KOPT-K1 (cell line): Measurements from ENCODE around the gene RFNG.

Experiments used
- H3K27ac ChIP-seq: fragments of 200-600 bp; sonication (generic); 2 replicates; pipeline ENCODE4 v1.5.1; 2016; ENCODE audit warnings: antibody characterized with exemption, mild to moderate bottlenecking, low read depth, low read length; ENCODE audit not compliant: poor library complexity, severe bottlenecking
- H3K36me3 ChIP-seq: fragments of 200-600 bp; sonication (generic); 2 replicates; pipeline ENCODE4 v1.5.1; 2017; ENCODE audit warnings: antibody characterized with exemption, mild to moderate bottlenecking, low read length, moderate library complexity; ENCODE audit not compliant: insufficient read depth
- H3K9me3 ChIP-seq: fragments of 200-600 bp; sonication (generic); 2 replicates; pipeline ENCODE4 v1.5.1; 2017; ENCODE audit warnings: antibody characterized with exemption, low read length, mild to moderate bottlenecking; ENCODE audit not compliant: insufficient read depth, poor library complexity, severe bottlenecking

Gene RFNG

DNA sequence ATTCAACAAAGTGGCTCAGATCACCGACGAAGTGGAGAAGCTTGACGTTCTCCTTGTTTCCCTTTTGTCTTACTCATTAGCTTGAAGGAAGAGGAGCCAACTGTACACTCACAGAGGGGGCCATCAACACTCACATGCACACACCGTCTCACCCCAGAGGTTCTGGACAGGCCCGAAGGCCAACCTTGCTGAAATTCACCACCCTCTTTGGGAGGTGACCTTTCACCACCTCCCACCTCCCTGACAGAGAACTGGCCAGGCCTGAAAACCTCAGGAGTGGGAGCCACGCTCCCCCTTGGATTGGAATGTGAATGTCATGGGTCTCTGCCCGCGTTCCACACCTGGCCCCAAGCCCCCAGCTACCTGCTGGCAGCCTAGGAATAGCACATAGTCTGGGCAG is 16.1 kb downstream of the RFNG start:
- no peak overlapping the region for H3K27ac ChIP-seq
- H3K9me3 ChIP-seq, result no peaks in the 10 kb centered on the region
- H3K36me3 ChIP-seq, result no peaks in the 10 kb centered on the region; the same call in 1 of the 2 replicates

DNA sequence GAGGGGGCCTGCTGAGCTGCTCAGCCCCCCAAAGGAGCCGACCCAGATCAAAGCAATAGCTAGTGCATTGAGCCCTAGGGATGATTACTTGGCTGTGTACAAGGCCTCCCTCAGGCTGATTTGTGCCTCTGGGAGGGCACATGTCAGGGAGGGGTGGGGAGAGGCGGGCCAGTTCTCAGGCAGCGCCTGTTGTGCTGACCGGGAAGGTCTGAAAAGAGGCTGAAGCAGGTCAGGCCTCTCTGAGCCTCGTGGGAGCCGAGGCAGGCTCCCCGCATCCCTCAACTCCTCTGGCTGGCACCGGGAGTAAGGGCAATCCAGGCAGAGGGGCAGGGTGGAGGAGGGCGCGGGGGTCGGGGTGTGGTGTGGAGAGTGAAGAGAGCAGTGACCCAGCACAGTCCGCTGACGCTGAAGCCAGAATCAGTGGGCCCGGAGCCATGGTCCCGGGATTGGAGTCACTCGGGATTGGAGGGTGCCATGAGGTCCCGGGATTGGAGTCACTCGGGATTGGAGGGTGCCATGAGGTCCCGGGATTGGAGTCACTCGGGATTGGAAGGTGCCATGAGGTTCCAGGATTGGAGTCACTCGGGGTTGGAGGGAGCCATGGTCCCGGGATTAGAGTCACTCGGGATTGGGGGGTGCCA is 17.1 kb downstream of the RFNG start:
- H3K9me3 ChIP-seq, result no peaks in the 10 kb centered on the region
- no peak overlapping the region for H3K27ac ChIP-seq
- H3K36me3 ChIP-seq, result peaks cover 8% of the 10 kb centered on the region; the same call in 1 of the 2 replicates

DNA sequence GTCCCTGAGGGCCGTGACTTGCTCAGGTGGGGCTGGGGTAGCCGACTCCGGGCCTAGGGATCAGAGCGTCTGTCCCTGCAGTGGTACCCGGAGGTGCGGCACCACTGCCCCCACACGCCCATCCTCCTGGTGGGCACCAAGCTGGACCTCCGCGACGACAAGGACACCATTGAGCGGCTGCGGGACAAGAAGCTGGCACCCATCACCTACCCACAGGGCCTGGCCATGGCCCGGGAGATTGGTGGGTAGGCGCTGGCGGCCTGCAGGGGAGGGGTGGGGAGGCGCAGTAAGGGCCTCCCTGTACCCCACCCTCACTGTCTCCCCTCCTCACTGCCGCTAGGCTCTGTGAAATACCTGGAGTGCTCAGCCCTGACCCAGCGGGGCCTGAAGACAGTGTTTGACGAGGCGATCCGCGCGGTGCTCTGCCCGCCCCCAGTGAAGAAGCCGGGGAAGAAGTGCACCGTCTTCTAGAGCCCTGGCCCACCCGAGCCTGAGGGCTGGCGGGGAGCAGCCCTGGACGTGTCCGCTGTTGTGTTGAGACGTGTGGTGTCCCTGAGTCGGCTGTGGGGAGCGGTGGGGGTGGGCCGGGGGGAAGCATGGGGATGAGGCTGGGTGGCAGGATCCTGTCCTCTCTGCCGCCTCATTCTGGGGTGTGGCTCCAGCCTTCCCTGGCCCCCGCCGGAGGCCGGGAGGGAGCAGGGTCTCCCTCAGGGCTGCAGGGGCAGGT is 18.1 kb downstream of the RFNG start:
- Histone ChIP-seq H3K27ac (no peak overlapping the region), H3K36me3 (peaks cover 17% of the 10 kb centered on the region; the same call in 1 of the 2 replicates), H3K9me3 (no peaks in the 10 kb centered on the region)

DNA sequence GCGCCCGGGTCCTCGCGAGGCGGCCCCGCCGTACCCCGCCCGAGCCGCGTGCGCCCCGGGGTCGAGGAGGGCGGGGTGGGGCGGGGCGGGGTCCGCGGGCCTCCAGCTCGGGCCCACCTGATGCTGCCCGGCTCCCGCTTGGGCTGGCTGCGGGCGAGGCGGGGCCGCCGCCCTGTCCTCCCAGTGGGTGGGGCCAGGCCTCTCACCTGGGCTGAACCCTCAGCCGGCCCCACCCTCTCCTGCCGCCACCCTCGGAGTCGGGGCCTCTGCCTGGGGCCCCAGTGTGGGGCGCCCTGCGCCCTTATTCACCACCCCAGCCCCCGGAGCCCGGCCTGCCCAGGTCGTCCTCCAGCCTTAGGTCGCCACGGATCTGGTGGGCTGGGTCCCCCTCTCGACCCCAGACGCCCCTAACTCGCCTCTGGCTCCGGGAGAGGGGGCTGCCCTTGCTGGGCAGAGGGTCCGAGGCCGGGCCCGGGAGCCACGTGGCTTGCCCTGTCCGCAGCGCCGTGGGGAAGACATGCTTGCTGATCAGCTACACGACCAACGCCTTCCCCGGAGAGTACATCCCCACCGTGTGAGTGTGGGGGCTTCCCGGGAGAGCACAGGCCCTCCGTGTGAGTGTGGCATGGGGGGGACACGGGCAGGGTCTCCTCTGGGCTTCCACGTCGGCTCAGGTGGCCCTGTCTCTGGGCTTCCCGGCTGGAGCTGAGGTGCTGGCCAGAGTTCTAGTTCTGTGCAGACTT is 19.6 kb downstream of the RFNG start:
- Histone ChIP-seq H3K36me3 (peaks cover 31% of the 10 kb centered on the region; the same call in 1 of the 2 replicates), H3K27ac (no peak overlapping the region), H3K9me3 (no peaks in the 10 kb centered on the region)

DNA sequence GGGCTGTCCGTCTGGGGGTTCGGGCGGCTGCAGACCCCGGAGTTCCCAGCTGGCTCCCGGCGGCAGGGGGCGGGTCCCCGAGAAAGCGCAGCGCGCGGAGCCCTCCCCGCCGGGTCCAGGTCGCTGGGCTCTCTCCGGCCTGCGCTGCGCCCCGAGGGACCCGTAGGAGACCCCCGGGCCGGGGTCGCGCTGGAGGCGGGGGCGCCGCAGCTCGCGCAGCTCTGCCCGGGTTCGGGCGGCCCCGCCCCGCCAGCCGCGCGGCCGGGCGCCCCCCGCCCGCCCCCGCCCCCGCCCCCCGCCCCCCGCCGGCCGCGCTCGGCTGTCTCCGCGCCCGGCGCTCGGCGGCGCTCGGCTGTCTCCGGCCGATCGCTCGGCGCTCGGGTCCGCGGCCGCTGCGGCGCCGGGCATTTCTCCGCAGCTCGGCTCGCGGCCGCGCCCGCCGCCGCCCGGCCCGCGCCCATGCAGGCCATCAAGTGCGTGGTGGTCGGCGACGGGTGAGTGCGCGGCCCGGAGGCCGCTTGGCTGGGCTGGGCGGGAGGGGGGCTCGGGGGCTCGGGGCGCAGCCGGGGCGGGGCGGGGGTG is 20.2 kb downstream of the RFNG start, which contains the start of gene RAC3:
Gene RAC3, plus strand, starts transcription at position 376 of the 582 bp plus-strand sequence. Its CDS starts 84 bp downstream, at position 460.
- Histone ChIP-seq H3K9me3 (no peaks in the 10 kb centered on the region), H3K36me3 (peaks cover 34% of the 10 kb centered on the region; the same call in 1 of the 2 replicates), H3K27ac (peak within 1 kb of the TSS; percentile 34)

DNA sequence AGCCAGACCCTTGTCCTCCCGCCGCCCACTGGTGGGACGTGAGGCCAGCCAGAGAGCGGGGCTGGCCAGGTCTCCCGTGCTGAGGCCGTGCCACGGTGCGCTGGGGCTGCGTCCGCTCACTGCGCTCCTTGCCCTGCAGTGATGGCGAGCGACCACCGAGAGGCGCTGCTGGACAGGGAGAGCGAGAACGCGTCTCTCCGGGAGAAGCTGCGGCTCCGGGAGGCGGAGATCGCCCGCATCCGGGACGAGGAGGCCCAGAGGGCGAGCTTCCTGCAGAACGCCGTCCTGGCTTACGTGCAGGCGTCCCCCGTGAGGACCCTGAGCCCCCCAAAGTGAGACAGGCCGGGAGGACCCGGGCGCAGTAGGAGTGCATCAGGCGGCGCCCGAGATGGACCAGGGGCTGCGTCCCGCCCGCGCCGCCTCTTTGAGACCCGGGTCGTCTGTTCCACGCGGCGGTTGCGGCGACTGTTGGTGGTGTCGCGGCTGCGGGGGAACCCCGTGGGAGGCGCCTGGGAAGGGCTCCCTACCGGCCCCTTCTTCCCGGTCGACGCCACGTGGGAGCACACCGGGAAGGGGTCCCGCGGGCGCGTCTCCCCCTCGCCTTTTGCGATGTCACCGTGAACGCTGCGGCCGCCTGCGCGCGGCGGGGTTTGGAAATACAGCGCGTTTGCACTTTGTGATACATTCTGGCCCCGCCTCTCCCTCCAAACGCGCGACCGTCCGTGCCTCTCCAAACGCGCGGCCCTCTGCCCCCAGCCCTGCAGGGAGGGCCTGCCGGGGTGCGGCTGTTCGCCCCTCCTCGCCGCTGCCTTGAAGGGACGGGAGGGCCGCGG is 20.9 kb downstream of the RFNG start:
- H3K27ac ChIP-seq, result peak overlapping the region; percentile 34
- H3K9me3 ChIP-seq, result no peaks in the 10 kb centered on the region
- peaks cover 34% of the 10 kb centered on the region; the same call in 1 of the 2 replicates for H3K36me3 ChIP-seq

DNA sequence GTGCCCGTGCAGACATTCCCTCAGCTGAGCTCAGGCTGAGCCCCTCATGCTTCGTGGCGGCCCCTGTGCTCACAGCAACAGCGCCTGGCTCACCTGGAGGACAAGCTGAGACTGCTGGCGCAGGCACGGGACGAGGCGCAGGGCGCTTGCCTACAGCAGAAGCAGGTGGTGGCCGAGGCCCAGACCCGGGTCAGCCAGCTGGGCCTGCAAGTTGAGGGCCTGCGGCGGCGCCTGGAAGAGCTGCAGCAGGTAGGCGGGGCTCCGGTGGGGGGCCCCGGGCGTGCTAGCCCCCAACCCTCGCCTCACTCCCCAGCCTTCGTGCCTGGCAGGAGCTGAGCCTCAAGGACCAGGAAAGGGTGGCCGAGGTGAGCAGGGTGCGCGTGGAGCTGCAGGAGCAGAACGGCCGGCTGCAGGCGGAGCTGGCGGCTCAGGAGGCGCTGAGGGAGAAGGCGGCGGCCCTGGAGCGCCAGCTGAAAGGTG is 21.6 kb downstream of the RFNG start:
- Histone ChIP-seq H3K9me3 (no peaks in the 10 kb centered on the region), H3K27ac (no peak overlapping the region), H3K36me3 (peaks cover 34% of the 10 kb centered on the region; the same call in 1 of the 2 replicates)

DNA sequence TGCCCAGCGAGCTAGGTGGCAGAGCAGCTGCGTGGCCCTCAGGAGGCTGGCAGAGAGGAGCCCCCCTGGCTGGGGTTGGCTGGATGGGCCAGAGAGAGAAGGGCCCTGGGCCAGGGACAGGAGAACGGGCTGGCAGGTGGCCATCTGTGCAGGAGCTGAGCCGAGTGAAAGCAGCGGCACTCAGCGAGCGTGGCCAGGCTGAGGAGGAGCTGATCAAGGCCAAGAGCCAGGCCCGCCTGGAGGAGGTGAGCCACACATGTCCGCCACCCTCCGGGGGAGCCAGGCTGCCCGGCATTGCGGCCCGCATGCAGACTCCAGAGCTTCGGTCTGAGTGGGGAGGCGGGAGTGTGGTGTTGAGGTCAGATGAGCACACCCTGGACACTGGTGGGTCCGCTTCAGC is 22.2 kb downstream of the RFNG start:
- peaks cover 34% of the 10 kb centered on the region; the same call in 1 of the 2 replicates for H3K36me3 ChIP-seq
- H3K9me3 ChIP-seq, result no peaks in the 10 kb centered on the region
- H3K27ac ChIP-seq, result no peak overlapping the region

DNA sequence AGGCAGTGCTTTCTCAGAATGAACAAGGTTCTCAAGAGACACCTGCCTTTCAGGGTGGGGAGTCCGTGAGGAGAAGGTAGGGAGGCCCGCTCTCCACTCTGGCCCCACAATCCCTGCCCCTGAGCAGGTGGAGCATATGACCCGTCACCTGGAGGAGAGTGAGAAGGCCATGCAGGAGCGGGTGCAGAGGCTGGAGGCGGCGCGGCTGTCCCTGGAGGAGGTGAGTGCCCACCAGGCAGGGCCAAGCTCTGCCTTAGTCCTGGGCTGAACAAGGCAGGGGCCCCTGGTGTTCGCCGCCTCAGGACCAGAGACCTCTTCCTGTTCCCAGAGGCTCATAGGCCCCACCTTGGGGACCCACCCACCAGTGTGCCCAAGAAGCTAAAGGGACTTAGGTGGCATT is 22.6 kb downstream of the RFNG start:
- Histone ChIP-seq H3K36me3 (peaks cover 34% of the 10 kb centered on the region; the same call in 1 of the 2 replicates), H3K27ac (no peak overlapping the region), H3K9me3 (no peaks in the 10 kb centered on the region)

DNA sequence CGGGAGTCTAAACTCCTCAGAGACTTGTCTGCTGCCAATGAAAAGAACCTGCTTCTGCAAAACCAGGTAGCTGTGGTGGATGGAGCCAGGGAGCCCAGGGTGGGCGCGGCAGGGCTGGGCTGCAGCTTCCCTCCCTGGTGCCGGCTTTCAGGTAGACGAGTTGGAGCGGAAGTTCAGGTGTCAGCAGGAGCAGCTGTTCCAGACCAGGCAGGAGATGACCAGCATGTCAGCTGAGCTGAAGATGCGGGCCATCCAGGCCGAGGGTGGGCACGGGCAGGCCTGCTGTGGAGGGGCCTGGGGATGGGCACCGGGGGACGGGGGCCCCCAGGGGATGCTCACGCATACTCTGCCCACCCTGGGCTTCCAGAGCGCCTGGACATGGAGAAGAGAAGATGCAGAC is 23.4 kb downstream of the RFNG start:
- peaks cover 34% of the 10 kb centered on the region; the same call in 1 of the 2 replicates for H3K36me3 ChIP-seq
- H3K9me3 ChIP-seq, result no peaks in the 10 kb centered on the region
- H3K27ac ChIP-seq, result no peak overlapping the region

DNA sequence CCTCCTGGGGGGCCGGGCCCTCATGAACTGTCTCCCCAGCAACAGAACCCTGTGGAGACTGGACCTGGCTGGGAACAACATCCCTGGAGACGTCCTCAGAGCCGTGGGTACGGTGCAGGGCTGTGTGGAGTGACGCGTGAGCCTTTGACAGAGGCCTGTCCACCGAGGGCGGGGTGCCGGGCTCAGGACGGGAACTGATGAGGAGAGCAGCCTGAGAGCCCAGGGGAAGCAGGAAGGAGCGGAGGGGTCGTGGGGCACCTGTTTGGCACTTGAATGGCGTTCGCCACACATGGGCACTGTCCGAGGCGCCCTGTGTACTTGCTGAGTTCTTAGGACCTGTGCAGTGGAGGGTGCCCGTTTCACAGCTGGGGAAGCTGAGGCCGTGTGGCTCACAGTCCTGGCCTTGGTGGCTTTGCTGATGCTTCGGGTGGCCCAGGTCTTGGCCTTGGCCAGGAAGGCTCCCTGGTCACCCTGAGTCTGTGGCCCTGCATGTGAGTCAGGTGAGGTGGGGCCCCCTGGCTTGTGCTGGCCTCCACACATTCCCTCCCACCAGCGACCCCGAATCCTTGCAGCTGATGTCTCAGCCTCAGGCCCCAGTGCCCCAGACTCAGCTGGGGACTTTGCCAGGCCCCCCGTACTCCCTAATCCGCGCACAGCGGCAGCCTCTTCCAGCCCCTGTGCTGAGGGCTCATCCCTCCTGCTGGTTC is 26.1 kb downstream of the RFNG start:
- no peak overlapping the region for H3K27ac ChIP-seq
- peaks cover 34% of the 10 kb centered on the region; the same call in 1 of the 2 replicates for H3K36me3 ChIP-seq
- H3K9me3 ChIP-seq, result no peaks in the 10 kb centered on the region

DNA sequence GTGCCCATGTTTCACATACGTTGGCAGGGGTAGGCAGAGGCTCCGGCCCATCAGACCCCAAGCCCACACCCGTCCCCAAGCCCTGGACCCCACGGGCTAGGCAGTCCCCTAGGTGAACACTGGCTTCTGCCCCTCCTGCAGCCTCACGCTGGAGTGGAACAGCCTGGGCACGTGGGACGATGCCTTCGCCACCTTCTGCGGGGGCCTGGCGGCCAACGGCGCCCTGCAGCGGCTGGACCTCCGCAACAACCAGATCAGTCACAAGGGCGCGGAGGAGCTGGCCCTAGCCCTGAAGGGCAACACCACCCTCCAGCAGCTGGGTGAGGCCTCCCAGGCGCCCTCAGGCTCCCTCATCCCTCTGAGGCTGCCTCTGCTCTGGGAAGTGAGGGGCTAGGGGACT is 26.8 kb downstream of the RFNG start:
- Histone ChIP-seq H3K36me3 (peaks cover 30% of the 10 kb centered on the region; the same call in 1 of the 2 replicates), H3K9me3 (no peaks in the 10 kb centered on the region), H3K27ac (no peak overlapping the region)

DNA sequence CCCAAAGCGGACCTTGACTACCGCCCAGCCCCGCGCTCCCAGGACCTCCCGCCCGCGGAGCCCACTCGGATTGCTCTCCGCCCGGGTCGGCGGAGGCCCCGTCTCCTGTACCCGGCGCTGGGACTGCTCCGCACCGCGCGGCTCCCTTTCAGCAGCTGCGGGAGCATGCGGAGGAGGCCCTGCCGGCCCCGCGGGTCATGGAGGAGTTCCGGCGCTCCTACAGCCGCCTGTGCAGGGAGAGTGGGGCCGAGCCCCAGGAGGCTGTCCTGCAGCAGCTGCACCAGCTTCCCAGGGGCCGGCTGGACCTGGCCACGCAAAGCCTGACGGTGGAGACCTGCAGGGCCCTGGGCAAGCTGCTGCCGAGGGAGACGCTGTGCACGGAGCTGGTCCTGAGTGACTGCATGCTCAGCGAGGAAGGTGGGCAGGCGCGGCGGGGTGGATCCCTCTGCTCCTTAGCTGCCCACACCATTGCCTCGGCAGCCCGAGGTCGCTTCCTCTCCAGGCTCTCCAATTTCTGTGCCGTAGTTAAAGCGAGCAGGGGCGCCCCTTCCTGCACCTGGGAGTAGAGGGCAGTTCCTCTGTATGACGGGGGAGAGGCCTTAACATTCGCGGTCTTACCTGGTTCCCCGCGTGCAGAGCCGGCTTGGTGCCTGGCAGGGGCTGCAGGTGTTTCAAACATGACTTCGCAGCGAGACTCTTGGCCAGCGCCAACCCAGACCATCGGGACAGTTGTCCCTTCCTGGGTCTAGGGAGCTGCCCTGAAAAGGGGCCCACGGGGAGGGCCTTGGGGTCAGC is 28.0 kb downstream of the RFNG start:
- Histone ChIP-seq H3K27ac (peak overlapping the region; percentile 70), H3K36me3 (peaks cover 28% of the 10 kb centered on the region), H3K9me3 (no peaks in the 10 kb centered on the region)
